ENCODE data around the gene KAT7. TPM values are rescaled to one million over a fixed set of nuclear protein-coding genes. Genes with fewer than 3 reads are reported as not detected.

KAT7 gene
- total and polyA plus RNA-seq, 11 donors = 10.1 to 80.9 (median 52.7) TPM

GRCh38 chr17:49760932-49761558 lies 27.4 kb upstream of the KAT7 start:
- no peaks in the 10 kb centered on the region for H3K27me3 ChIP-seq
- intact Hi-C loops (cut with DNase I) = loop anchor here in 3 of 10 donors (5.0 kb wide), 2 partner anchors 34 to 39 kb away; no protein-coding TSS in a partner anchor
- peak overlapping the region in 1 of 12 donors; percentile 73 for H3K4me3 ChIP-seq
- TF ChIP-seq POLR2A (IDR thresholded peaks at IDR 0.05) = no peak
- TF ChIP-seq CTCF (IDR thresholded peaks at IDR 0.05) = no peak
- no peak for ATAC-seq
- whole genome bisulfite sequencing, 4 donors = 60 to 66% (median 63%) methylated on average over 6 of the region's 6 CpGs
- H3K27ac ChIP-seq = peak overlapping the region in 2 of 12 donors; percentile 7 to 84
- peaks cover 0 to 7% (median 0%) of the 10 kb centered on the region in 9 donors for H3K36me3 ChIP-seq
- H3K4me1 ChIP-seq = peaks cover 0 to 56% (median 31%) of the 10 kb centered on the region in 12 donors
- no peaks in the 10 kb centered on the region for H3K9me3 ChIP-seq
- no peak for DNase-seq

GRCh38 chr17:49762151-49762941 lies 26.1 kb upstream of the KAT7 start:
- Histone ChIP-seq H3K27me3 (no peaks in the 10 kb centered on the region), H3K4me3 (peak overlapping the region in 8 of 12 donors; percentile 70 to 96 (median 76)), H3K36me3 (peaks cover 0 to 7% (median 0%) of the 10 kb centered on the region in 9 donors), H3K4me1 (peaks cover 0 to 50% (median 20%) of the 10 kb centered on the region in 12 donors), H3K27ac (peak overlapping the region in 3 of 12 donors; percentile 7 to 89 (median 84)), H3K9me3 (no peaks in the 10 kb centered on the region)
- DNase-seq (no peak), ATAC-seq (no peak)
- no peak for TF ChIP-seq POLR2A (IDR thresholded peaks at IDR 0.05)
- no peak for TF ChIP-seq CTCF (IDR thresholded peaks at IDR 0.05)
- intact Hi-C loops (cut with DNase I) = loop anchor here in 3 of 10 donors (5.0 kb wide), 2 partner anchors 35 to 40 kb away; no protein-coding TSS in a partner anchor
- WGBS, 4 donors = 70 to 83% (median 77%) methylated on average over 6 of the region's 6 CpGs

- no peaks in the 10 kb centered on the region for H3K36me3 ChIP-seq
- H3K4me3 ChIP-seq = peak within 1 kb of the TSS; percentile 67 to 96 (median 74)
- H3K27me3 ChIP-seq = no peaks in the 10 kb centered on the region
- ATAC-seq = peak; percentile 99
- TF ChIP-seq CTCF (IDR thresholded peaks at IDR 0.05) (no peak), POLR2A (IDR thresholded peaks at IDR 0.05) (peak in 1 of 2 donors; percentile 66)
- H3K9me3 ChIP-seq = no peaks in the 10 kb centered on the region
- peaks cover 0 to 45% (median 17%) of the 10 kb centered on the region in 12 donors for H3K4me1 ChIP-seq
- WGBS, 4 donors = 1% methylated on average over 28 to 53 of the region's 53 CpGs
- intact Hi-C loops (cut with DNase I) = loop anchor here in 4 of 10 donors (1.0 to 5.0 kb wide), 4 partner anchors 24 to 56 kb away; partner anchors contain the start of gene KAT7 (in 1 of the 4)
- DNase-seq = peak; percentile 94 to 97 (median 97)
- H3K27ac ChIP-seq = peak within 1 kb of the TSS in 11 of 12 donors; percentile 46 to 89 (median 68)
Measured at GRCh38 chr17:49763735-49764558, 24.5 kb upstream of the KAT7 start, which contains the start of gene FAM117A. TSS of gene FAM117A (minus strand) at chr17:49764131. CDS start at chr17:49764087, 44 bp downstream.

Measured in heart left ventricle (tissue), 16 donors.